Amniotic stem cell (primary cell): ENCODE data around the gene INO80B.
A peak's percentile ranks its signal among the peaks of the same experiment; 100 is the strongest.
"Not testable (repeated sequence)": the region's sequence is repeated elsewhere in the genome, so short reads cannot be mapped to it uniquely, and the experiment has no call there.

Experiments
- DNase-seq: peaks from one replicate; lab custom pipeline; 2025; lab: John Stamatoyannopoulos, UW

The INO80B gene

DNA sequence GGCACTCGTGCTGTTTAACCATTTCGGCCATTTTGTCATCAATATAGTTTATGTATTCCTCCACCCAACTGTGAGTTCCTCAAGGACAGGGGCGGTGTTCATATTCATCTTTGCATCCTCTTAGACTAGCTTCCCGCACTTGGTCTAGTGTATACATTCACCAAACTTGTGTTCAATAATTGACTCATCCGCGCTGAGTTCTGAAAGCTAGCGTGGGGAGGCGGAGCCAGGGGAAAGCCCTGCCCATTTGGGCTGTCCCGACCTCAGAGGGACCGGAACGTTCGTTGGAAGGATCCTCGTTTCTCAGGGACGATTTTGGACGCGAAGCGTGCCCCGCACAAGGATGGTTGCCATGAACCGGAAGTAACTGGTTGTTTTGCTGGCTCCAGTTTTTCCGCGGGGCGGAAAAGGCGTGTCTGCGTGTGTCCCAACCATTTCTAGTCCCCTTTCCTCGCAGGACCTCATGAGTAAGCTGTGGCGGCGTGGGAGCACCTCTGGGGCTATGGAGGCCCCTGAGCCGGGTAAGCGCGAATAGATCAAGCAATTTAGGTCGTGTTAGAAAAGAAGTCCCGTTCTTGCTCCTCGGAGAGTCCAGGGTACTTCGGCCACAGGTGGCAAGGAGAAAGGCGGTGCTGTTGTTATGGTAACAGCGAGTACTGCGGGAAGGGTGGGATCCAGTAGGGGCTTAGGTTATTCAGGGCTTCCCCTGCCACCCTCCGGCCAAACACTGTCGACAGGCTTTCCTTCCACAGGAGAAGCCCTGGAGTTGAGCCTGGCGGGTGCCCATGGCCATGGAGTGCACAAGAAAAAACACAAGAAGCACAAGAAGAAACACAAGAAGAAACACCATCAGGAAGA lies at the start of gene INO80B:
Gene INO80B, plus strand, starts transcription at position 434 of the 858 bp plus-strand sequence. Its CDS starts 30 bp downstream, at position 464.
- DNase-seq, result peak; percentile 97

DNA sequence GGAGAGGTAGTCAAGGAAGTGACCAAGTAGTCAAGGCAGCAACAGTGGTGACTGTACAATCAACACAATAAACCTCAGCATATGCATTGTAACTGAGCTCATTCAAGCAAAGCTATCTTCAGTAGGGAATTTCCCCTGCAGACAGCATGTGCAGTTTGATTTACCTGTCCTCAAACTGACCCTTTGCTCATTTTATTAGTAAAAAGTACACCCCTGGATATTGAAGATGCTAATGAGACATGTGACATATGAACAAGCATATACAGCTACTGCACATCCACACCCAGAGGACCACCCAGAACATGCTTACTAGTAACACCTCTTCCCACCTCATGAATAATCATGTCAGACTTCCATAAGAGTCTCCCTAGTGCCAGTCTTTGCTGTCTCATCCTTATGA lies 48.9 kb upstream of the INO80B start:
- no peak for DNase-seq

DNA sequence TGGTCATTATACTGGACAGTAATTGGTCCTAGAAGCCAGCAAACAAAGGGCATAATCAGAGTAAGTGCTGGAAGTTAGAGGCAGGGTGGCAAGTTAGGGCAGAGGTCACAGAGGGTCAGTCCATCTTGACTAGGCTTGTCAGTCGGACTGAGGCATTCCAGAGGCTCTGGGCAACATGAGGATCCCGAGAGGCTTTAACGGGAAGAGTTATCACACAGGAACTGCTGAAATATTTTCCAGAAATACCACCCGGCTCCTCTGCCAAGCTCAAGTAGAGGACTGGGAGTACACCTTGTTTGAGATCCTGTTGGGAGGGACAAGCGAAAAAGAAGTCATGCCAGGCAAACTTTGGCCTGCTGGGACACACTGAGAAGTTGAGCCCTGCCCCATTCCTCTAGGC lies 47.2 kb upstream of the INO80B start:
- no peak for DNase-seq

DNA sequence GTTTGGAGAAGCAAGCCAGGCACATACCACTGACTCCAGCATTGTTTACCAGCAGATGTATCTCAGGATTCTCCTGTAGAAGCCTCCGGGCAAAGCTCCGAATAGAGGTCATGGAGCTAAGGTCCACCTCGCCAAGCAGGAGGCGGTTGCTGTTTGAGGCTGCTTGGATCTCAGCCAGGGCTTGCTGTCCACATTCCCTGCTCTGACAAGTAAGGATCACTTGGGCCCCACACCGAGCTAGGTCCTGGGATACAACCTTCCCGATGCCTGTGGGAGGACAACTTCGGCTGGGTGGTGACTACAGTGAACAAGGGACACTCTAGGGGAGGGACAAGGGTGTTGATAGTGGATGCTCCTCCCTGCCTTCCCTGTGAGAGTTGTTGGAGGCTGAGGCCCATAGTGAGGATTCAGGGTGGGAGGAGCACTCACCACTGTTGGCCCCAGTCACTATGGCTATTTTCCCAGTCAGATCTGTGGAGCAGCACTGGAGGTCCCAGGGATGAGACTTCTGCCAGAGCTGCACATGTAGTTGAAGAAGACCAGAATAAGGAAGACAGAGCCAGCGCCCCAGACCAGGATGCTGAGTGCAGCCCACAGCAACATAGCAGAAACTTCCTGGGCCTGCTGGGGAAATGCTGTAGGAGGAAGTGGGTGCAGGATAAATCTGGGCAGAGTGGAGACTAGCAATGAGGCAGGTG lies 41.7 kb upstream of the INO80B start:
- DNase-seq, result no peak

DNA sequence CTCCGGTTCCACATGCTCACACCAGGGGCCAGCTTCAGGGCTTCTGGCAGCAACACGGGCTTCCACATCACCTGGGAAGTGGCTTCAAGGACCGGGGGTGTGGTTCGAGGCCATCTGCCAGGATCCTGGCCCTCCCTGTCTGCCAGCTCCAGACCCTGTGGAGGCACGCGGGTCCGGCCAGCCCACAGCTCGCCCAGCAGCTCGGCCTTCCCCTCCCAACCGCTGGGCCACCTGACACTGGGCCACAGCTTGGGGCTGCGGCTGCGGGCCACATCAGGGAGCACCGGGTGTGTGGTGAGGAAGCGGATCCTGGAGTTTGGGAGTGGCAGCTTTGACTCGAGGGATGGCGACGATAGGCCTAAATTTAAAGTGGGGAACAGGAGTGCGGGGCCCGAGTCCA lies 40.4 kb upstream of the INO80B start:
- DNase-seq, result no peak

DNA sequence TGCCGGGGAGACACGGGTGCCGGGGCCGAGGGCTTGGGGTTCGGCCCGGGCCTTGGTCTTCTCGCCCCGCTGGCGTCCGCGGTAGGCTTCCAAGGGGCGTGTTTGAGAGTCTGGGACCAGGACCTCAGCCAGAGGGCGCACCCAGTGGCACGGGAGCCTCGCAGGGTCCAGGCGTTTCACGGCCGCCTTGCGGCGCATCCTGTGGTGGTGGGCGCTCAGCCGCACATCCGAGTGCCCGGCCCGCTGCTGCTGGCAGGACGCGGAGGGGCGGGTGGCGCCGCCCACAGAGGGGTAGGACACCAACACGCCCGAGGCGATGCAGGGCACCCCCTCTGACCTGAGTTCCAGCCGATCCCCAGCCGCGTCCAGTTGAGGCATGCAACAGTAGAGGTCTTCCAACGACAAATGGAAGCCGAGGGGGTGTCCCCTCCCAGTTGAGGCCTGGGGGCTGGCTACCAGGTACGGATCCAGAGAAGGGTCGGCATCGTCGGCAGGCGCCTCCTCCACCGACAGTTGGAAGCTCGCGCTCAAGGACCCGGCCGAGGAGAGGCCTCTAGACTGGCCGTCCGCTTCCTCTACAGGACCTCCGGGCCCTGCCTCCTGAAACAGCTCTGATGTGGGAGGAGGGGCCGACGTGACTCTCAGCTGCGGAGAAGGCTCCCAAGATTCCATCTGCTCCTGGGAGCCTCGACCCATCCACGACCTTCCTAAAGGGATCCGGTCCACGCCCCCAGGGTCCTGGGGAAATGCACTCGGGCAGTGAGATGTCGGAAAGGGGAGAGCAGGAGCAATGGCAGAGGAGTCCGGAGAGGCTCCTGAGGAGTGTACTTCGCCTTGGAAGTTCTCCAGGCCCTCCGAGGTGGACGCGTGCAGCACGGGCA lies 39.8 kb upstream of the INO80B start:
- no peak for DNase-seq

DNA sequence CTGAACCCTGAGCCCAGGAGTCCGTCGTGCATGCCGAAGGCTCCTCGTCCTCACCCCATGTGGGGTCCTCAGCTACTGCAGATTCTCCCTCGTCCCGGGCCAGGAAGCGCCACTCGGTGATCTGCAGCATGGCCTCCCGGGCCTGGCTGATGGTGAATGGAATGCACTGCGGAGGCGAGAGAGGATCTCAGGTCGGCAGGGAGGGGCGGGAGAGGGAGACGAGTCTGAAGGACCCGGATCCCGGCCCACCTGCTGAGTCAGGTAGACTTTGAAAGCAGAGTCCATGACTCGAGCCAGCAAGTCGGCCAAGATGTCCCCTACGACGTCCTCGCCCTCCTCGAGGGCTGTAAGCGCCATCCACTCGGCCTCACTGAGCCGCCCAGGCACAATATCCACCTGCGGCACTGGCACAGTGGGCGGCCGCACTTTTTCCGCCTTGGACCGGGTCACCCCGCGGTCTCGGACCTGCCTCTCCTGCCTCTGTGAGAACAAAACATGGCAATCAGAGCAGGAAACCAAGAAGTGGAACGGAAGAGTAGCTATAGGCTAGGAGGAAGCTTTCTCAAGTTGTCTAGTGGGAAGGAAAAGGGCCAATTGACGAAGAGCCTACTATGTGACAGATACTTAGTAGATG lies 39.0 kb upstream of the INO80B start:
- no peak for DNase-seq

DNA sequence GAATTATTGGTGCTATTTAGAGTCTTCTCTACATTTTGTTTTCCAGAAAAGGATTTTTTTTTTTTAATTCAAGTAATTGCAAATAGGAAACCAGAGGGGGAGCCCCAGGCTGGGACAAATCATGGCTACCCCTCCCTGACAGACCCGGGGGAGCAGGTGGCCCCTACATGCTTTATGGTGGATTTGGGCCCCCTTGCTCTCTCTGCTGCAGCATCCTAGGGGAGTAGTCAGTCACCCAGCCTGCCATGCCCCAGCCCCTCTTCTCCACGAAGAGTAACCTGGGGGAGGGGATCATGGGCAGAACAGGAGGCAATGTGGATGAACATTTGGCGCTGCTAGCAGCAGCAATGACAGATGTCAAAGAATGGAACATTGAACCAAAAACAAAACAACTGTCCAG lies 38.1 kb upstream of the INO80B start:
- DNase-seq, result no peak

DNA sequence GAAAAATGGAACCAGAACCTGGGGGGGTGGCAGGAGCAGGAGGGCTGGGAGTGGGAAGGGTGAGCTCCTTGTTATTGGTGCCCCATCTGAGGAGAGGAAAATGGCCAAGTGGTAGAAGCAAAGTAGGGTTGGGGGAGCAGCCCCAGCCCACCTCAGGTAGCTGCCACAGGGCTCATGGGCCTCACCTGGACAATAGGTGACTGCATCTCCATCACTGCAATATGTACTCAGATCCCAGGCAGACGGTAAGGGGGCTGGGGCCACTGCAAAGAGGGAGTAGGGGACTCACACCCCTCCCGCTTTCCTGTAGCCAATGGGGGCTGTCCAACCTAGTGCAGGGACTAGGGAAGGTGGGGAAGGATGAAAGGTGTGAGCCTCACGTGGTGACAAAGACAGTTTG lies 37.7 kb upstream of the INO80B start:
- no peak for DNase-seq

DNA sequence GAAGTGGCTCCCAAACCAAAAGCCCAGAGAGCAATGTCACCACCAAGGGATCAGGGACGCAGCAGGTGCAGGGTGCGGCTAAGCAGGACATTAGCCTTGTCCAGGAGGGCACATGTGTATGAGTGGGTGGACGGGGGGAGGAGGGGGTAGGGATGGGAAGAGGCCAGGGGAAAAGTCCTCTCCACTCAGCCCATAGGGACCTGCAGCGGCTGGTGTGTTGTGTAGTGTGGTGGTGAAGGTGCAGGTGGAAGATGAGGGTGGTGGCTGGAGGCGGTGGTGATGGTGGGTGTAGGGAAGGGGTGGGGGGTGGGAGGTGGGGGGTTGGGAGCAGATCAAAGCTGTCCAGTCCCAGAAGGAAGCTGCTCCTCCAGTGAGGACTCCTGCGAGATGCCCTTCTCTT lies 37.1 kb upstream of the INO80B start:
- DNase-seq, result no peak

DNA sequence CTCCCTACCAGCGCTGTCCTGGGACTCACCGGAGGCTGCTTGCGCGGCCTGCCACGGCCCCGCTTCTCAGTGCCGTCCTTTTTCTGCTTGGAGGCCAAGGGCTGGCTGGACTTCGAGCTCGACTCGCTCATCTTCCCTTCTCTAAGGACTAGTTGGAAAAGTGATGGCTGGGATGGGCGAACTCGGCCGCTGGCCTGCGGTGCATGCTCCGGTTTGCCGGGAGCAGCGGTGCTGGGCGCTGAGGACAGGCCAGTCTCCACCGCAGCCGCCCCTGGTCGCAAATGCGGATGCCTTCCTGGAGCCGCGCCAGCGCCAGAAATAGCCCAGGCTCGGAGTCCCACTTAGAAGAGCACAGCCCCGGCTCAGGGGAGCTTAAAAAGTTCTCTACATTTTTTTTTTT lies 36.6 kb upstream of the INO80B start:
- DNase-seq, result no peak

DNA sequence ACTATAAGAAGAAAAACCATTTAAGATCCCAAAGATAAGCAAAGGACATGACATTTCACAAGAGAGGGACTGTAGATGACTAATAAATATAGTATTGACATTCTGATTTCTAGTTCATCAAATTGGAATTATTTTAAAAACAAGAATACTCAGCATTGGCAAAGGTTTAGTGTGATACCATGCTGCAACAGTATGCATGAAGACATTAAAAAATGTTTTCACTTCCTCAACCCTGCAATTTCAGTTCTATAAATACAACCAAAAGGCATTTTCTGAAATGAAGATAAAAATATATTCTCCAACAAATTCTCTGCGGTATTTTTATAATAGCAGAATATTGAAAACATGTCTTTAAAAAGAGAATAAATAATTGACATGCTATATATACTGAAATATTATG lies 35.5 kb upstream of the INO80B start:
- DNase-seq, result no peak

DNA sequence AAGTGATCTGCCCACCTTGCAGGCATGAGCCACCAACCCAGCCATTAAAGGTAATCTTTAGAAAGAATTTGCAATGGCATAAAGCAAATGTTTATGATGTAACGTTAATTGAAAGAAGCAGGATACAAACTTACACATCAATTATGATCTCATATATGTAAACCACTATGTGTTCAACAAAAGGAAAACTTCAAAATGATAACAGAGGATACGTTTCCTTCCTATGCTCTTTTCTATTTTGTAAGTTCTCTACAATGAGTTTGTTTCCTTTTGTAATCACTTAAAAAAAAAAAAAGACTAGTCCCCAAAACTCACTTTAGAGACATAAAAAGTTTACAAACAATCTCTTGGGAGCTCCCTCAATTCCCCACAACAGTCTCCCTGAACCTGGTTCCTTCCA lies 34.9 kb upstream of the INO80B start:
- no peak for DNase-seq

DNA sequence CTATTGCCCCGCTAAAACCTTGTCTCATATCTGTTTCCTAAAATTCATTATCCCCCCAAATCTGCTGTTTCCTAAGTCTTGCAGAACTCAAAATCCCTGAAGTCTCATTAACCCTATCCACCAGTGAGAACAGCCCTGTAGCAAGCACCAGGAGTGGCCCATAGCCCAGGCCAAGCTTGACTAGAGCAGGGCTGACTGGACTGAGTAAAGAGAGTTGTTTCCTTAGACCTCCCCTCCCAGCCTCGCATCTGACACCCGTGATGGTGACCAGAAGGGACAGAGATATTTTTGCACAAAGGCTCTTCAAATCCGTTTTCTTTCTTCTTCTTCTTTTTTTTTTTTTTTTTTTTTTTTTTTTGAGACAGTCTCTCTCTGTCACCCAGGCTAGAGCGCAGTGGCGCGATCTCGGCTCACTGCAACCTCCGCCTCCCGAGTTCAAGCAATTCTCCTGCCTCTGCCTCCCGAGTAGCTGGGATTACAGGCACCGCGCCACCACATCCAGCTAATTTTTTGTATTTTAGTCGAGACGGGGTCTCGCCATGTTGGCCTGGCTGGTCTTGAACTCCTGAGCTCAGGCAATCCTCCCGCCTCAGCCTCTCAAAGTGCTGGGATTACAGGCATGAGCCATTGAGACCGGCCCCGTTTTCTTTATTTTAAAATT lies 34.3 kb upstream of the INO80B start:
- DNase-seq, result not testable (repeated sequence)

DNA sequence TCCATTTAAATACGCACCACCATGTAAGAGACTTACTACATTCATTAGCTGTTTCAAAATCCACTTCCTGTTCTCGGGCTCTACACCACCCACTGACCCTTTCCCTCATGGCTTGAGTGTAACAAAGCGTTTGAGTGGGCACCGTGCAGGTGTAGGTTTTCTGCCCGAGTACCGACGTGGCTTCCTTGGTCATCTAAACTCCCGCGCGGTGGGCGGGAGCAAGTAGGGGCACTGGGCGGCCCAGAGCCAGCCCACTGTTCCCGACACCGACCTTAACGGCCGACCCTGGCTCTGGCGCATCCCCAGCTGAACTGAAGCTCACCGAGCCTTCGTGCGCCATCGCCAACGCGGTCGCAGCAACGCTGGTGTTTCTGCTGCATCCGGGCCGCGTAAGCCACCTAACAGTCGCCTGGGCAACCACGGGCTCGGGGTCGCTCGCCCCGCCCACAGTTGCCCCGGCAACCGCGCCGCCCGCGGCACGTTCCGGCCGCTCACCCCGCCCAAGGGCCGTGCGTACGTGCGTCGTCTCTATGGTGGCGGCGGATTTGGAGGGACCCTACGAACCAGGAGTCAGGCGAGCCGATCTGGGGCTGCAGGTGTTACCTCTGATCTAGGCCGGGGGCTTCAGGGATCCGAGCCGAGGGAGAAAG lies 33.5 kb upstream of the INO80B start, which contains the start of the genes C2orf81 and WDR54:
Gene C2orf81, minus strand, starts transcription at position 399 of the 650 bp plus-strand sequence. Its CDS starts 59 bp downstream, at position 340.
Gene WDR54, plus strand, starts transcription at position 510 of the 650 bp plus-strand sequence. CDS start 424 bp downstream, outside the sequence.
- DNase-seq, result peak; percentile 45

DNA sequence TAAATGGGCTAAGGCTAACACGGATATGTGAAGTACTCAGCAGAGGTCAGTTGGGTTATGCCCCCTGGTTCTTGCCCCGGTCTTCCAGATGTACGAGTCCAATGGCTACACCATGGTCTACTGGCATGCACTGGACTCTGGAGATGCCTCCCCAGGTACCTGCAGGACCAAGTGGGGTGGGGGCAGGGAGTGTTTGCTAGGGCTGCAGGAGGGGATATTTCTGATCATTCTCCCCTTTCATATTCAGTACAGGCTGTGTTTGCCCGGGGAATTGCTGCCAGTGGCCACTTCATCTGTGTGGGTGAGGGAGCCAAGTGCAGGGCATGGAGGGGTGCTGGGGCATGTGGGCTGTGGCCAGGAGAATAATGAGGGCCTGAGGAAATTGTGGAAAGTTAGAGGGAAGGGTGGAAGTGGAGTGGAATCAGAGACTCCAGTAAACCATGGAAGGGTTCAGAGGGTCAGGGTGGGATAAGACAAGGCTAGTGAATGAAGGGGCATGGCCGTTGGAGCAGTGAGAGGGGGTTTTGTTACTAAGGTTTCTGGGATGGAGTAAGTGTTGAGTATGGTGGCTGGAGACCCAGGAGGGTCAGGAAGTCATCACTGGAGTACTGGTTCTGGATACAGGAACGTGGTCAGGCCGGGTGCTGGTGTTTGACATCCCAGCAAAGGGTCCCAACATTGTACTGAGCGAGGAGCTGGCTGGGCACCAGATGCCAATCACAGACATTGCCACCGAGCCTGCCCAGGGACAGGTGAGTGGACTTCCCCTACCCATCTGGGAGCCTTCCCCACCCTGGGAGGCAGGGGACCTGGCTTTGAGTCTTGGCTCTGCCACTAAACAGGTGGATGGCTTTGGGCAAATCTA lies 31.4 kb upstream of the INO80B start:
- no peak for DNase-seq

DNA sequence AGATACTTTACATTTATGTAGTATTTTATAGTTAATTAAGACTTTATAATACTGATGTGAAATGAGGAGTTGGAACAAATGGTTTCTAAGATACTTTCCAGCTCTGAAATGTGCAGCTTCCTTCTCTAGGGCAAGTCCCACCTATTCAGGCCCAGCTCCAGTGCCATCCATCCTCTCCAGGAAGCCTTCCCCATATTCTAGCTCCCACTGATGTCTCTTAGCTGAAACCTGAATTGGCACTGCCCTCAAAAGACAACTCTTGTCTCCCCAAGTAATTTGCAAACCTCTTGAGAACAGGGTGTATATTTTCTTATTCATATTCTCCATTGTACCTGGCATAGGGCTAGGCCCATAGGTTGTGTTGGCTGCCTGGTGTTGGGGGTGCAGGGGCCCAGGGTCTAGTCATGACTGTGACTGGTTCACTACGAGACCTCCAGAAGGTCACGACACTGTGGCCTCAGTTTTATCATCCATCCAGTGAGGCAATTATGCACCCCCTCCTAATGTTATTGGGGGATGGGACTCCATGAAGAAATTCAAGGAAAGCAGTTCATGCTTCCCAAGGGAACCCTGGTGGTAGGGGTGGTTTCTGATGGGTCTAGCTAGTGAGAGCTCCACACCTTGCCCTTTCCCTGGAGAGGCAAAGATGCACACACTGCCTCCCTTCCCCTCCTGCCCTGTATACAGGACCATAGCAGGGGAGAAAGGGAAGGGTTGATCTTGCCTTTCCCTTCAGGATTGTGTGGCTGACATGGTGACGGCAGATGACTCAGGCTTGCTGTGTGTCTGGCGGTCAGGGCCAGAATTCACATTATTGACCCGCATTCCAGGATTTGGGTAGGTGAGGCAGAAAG lies 30.5 kb upstream of the INO80B start:
- no peak for DNase-seq

DNA sequence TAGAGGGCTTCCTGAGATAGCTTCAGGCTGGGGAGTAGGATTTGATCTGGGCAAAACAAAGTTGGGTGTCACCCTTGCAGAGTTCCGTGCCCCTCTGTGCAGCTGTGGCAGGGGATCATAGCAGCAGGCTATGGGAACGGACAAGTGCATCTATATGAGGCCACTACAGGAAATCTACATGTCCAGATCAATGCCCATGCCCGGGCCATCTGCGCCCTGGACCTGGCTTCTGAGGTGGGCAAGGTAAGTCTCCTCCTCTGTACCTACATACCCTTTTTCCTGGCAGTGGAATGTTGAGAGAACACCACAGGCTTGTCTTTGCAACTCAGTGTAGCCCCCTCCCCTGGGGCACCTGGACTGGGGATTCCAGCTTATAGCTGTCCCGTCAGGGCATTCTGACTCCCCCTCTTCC lies 29.9 kb upstream of the INO80B start:
- no peak for DNase-seq

DNA sequence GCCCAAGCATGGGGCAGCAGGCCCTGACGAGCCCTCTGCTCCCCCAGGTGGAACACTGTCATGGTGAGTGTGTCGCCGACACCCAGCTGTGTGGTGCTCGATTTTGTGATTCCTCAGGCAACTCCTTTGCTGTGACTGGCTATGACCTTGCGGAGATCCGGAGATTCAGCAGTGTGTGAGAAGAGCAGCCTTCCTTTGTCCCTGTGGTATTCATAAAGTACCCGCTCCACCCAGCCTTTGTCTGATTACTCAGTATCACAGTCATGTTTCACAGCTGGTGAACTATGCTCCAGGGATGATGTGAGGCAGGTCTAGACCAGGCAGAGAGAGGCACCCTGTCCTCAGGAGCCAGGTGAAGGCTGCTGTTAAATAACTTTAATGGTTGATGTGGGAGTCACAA lies 29.4 kb upstream of the INO80B start:
- DNase-seq, result no peak
